B cell (primary cell): ENCODE measurements around the gene UGT1A4. TPM values are rescaled to one million over a fixed set of nuclear protein-coding genes. Genes with fewer than 3 reads are reported as not detected.

Experiments
- ATAC-seq: fragments of 200-7000 bp; cut with Tn5 transposase; one replicate; pipeline ENCODE4 v1.10.0; 2021; ENCODE audit warnings: low read depth, mild to moderate bottlenecking, moderate number of reproducible peaks, moderate library complexity
- CTCF ChIA-PET: fragments of 350-600 bp; sonication (Branson Sonifier 250); formaldehyde crosslinking; loops from one replicate; lab custom pipeline; 2021; ENCODE audit warnings: antibody characterized with exemption, inconsistent platforms; lab: Charles Lee
- POLR2A ChIA-PET: fragments of 350-600 bp; sonication (Branson Sonifier 250); formaldehyde crosslinking; loops from one replicate; lab custom pipeline; 2021; ENCODE audit warnings: antibody characterized with exemption; lab: Charles Lee
- DNase-seq: peaks from one replicate; pipeline ENCODE4 v3.0.0; 2013
- H2AFZ ChIP-seq: 2 replicates; pipeline ENCODE4 v1.6.1; 2012; ENCODE audit warnings: mild to moderate bottlenecking, low read depth, low read length; ENCODE audit not compliant: insufficient read depth, poor library complexity, severe bottlenecking
- H3K27ac ChIP-seq, 2 donors: 1 replicate in 1 of 2; 2 replicates in 1 of 2; pipeline ENCODE4 v1.5.1; 2012 to 2013; ENCODE audit warnings: low read length in 2 of 2, mild to moderate bottlenecking in 2 of 2, moderate library complexity in 1 of 2
- H3K27me3 ChIP-seq, 4 experiments: fragments of 200-600 bp in 1 of 4; sonication (generic) in 1 of 4; replicated peaks in 1 of 4; 1 replicate in 2 of 4; 2 replicates in 2 of 4; pipeline versions ENCODE4 v1.6.1 to v1.7.0; 2013 to 2016; ENCODE audit warnings: low read length in 3 of 4, mild to moderate bottlenecking in 2 of 4, mixed read lengths in 1 of 4, moderate library complexity in 1 of 4; ENCODE audit not compliant: insufficient read depth in 4 of 4, control insufficient read depth in 3 of 4; ENCODE audit errors: control extremely low read depth in 1 of 4
- H3K36me3 ChIP-seq, 2 experiments: replicated peaks in 1 of 2; 1 replicate in 1 of 2; 2 replicates in 1 of 2; pipeline versions ENCODE4 v1.6.1 to v1.7.1; 2013; ENCODE audit warnings: low read length in 1 of 2; ENCODE audit not compliant: insufficient read depth in 2 of 2, control insufficient read depth in 1 of 2; ENCODE audit errors: control extremely low read depth in 1 of 2, extremely low read depth in 1 of 2
- H3K4me1 ChIP-seq, 2 donors: fragments of 200-600 bp in 1 of 2; sonication (generic) in 1 of 2; 1 replicate in 1 of 2; 2 replicates in 1 of 2; pipeline versions ENCODE4 v1.5.1 to v1.6.1; 2013 to 2017; ENCODE audit warnings: low read length in 2 of 2; ENCODE audit not compliant: control insufficient read depth in 2 of 2, insufficient read depth in 2 of 2
- H3K4me2 ChIP-seq: replicated peaks from 2 replicates; pipeline ENCODE3; 2012; ENCODE audit warnings: mild to moderate bottlenecking, low read depth, low read length; ENCODE audit not compliant: poor library complexity, severe bottlenecking
- H3K4me3 ChIP-seq, 5 experiments: fragments of 200-600 bp in 1 of 5; sonication (generic) in 1 of 5; 1 replicate in 3 of 5; 2 replicates in 2 of 5; pipeline versions ENCODE4 v1.5.1 to v1.7.0; 2011 to 2016; ENCODE audit warnings: low read length in 4 of 5, mild to moderate bottlenecking in 4 of 5, low read depth in 2 of 5, control low read depth in 1 of 5, moderate library complexity in 1 of 5; ENCODE audit not compliant: insufficient read depth in 1 of 5; ENCODE audit errors: control extremely low read depth in 1 of 5, extremely low read depth in 1 of 5
- H3K79me2 ChIP-seq: fragments of 200-600 bp; sonication (generic); one replicate; pipeline ENCODE4 v1.6.0; 2016; ENCODE audit warnings: low read length; ENCODE audit not compliant: control insufficient read depth, insufficient read depth
- H3K9ac ChIP-seq: fragments of 200-600 bp; sonication (generic); 2 replicates; pipeline ENCODE4 v1.6.1; 2017; ENCODE audit warnings: mild to moderate bottlenecking, low read length, moderate library complexity
- H3K9me3 ChIP-seq, 3 donors: one replicate each; pipeline versions ENCODE4 v1.6.1 to v1.7.1; 2013; ENCODE audit warnings: low read length in 2 of 3; ENCODE audit not compliant: control insufficient read depth in 2 of 3, insufficient read depth in 1 of 3; ENCODE audit errors: control extremely low read depth in 1 of 3
- H4K20me1 ChIP-seq: 2 replicates; pipeline ENCODE4 v1.6.0; 2012; ENCODE audit warnings: mild to moderate bottlenecking, low read length; ENCODE audit not compliant: insufficient read depth, control insufficient read depth, poor library complexity, severe bottlenecking
- H3K27ac Mint-ChIP-seq: one replicate; pipeline ENCODE4 v1.8.0; 2021; ENCODE audit warnings: mixed read lengths
- H3K27me3 Mint-ChIP-seq: one replicate; pipeline ENCODE4 v1.8.0; 2021; ENCODE audit warnings: mixed read lengths
- H3K4me1 Mint-ChIP-seq: one replicate; pipeline ENCODE4 v1.8.0; 2021; ENCODE audit warnings: mixed read lengths
- H3K4me3 Mint-ChIP-seq: one replicate; pipeline ENCODE4 v1.8.0; 2021; ENCODE audit warnings: mixed read lengths
- H3K9me3 Mint-ChIP-seq: one replicate; pipeline ENCODE4 v1.8.0; 2022; ENCODE audit warnings: mixed read lengths; ENCODE audit not compliant: insufficient read depth
- CTCF ChIP-seq: fragments of 200-600 bp; IDR thresholded peaks from one replicate; pipeline ENCODE4 v1.8.0; 2022; ENCODE audit warnings: antibody characterized with exemption, mild to moderate bottlenecking
- EZH2 ChIP-seq: IDR thresholded peaks from 2 replicates; pipeline ENCODE4 v1.6.1; 2012; ENCODE audit warnings: borderline replicate concordance, low read depth, mild to moderate bottlenecking, moderate library complexity, low read length; ENCODE audit not compliant: insufficient read depth, poor library complexity, severe bottlenecking
- WGBS: methylation state at CpG from one replicate; pipeline ENCODE4 v1.1.5; 2013; ENCODE audit warnings: missing lambda C conversion rate; ENCODE audit not compliant: insufficient coverage; 5-methylcytosine and 5-hydroxymethylcytosine counted together
- intact Hi-C: fragments of 100-400 bp; cut with micrococcal nuclease; formaldehyde crosslinking; loops from one replicate; pipeline ENCODE4 v1.10.0; 2022
- polyA plus RNA-seq: library from polyadenylated mRNA; depleted of rRNA; stranded (reverse); fragments of >200 nt; gene quantifications from 2 replicates; pipeline ENCODE4 v1.2.3, GENCODE V29; 2012
- total RNA-seq, 2 donors: library from RNA; stranded (reverse); fragments of 120-200 nt in 1 of 2; gene quantifications; 1 replicate in 1 of 2; 2 replicates in 1 of 2; pipeline versions ENCODE4 v1.2.3 to v1.2.4, GENCODE V29; 2013 to 2022

The UGT1A4 gene
- total and polyA plus RNA-seq, 2 donors (not counting 1 experiment from before 2014, with no cell fraction given) = not detected

- Histone ChIP-seq H3K27me3 (no peaks in the 10 kb centered on the region), H3K9me3 (no peaks in the 10 kb centered on the region), H3K9ac (no peak overlapping the region), H3K36me3 (no peaks in the 10 kb centered on the region), H4K20me1 (no peaks in the 10 kb centered on the region), H3K4me1 (no peaks in the 10 kb centered on the region), H3K4me2 (no peak overlapping the region), H3K79me2 (no peaks in the 10 kb centered on the region), H3K4me3 (no peak overlapping the region), H3K27ac (no peak overlapping the region), H2AFZ (no peak overlapping the region)
- POLR2A ChIA-PET = no interaction called here
- intact Hi-C loops = no loop called here
- no peak for DNase-seq
- WGBS = 98% methylated on average over 5 of the region's 6 CpGs
- no peak overlapping the region for H3K27ac Mint-ChIP-seq
- no peak for ATAC-seq
- TF ChIP-seq EZH2 (no peak), CTCF (no peak)
- CTCF ChIA-PET = no interaction called here
- H3K9me3 Mint-ChIP-seq = no peaks in the 10 kb centered on the region
- no peak overlapping the region for H3K4me3 Mint-ChIP-seq
- peaks cover 16% of the 10 kb centered on the region for H3K27me3 Mint-ChIP-seq
- no peaks in the 10 kb centered on the region for H3K4me1 Mint-ChIP-seq
Measured at GRCh38 chr2:233693963-233694362, 24.6 kb upstream of the UGT1A4 start.

GRCh38 chr2:233698740-233699139 is 19.8 kb upstream of the UGT1A4 start:
- Histone ChIP-seq H3K27me3 (no peaks in the 10 kb centered on the region), H3K79me2 (no peaks in the 10 kb centered on the region), H3K4me3 (no peak overlapping the region), H3K27ac (no peak overlapping the region), H3K4me2 (no peak overlapping the region), H3K36me3 (no peaks in the 10 kb centered on the region), H4K20me1 (no peaks in the 10 kb centered on the region), H3K9me3 (peaks cover 0 to 1% (median 0%) of the 10 kb centered on the region in 3 donors), H3K9ac (no peak overlapping the region), H2AFZ (no peak overlapping the region), H3K4me1 (no peaks in the 10 kb centered on the region)
- TF ChIP-seq EZH2 = no peak
- TF ChIP-seq CTCF = no peak
- WGBS = 92% methylated on average over 3 of the region's 4 CpGs
- H3K4me3 Mint-ChIP-seq = no peak overlapping the region
- no peak for DNase-seq
- H3K27ac Mint-ChIP-seq = no peak overlapping the region
- H3K9me3 Mint-ChIP-seq = no peaks in the 10 kb centered on the region
- ChIA-PET CTCF (no interaction called here), POLR2A (no interaction called here)
- no peaks in the 10 kb centered on the region for H3K4me1 Mint-ChIP-seq
- ATAC-seq = no peak
- H3K27me3 Mint-ChIP-seq = peaks cover 14% of the 10 kb centered on the region
- intact Hi-C loops = no loop called here
